Bronchial smooth muscle cell (primary cell): ENCODE measurements around the gene FCHO1. TPM values are rescaled to one million over a fixed set of nuclear protein-coding genes. Genes with fewer than 3 reads are reported as not detected.

Source experiments
- total RNA-seq: library from RNA; depleted of rRNA; stranded (reverse); fragments of >200 nt; gene quantifications from 2 replicates; pipeline ENCODE4 v1.2.1, GENCODE V29; 2014

The FCHO1 gene
- total RNA-seq = 0.16 and 0.43 TPM in 2 replicates

GRCh38 chr19:17751103-17751911, at the start of gene FCHO1:
FCHO1 (plus strand) TSS chr19:17751477; CDS start chr19:17755165, 3,688 bp downstream.

GRCh38 chr19:17718947-17719711, 32.1 kb upstream of the FCHO1 start, which contains the start of gene MAP1S:
MAP1S (plus strand) TSS chr19:17719480; CDS start chr19:17719503, 23 bp downstream.

GRCh38 chr19:17794731-17795494, 43.6 kb downstream of the FCHO1 start, which contains the start of gene B3GNT3:
B3GNT3 (plus strand) TSS chr19:17795138; CDS start chr19:17807808, 12,670 bp downstream.

GRCh38 chr19:17821190-17821589, 69.9 kb downstream of the FCHO1 start, which contains the start of gene INSL3:
INSL3 (minus strand) TSS chr19:17821519; CDS start chr19:17821506, 13 bp downstream.

Other genes with a start within 250 kb of the FCHO1 start
- gene PGLS, start 239.8 kb upstream of the FCHO1 start, total RNA-seq = 46.0 and 58.2 TPM in 2 replicates
- gene COLGALT1, start 195.8 kb upstream of the FCHO1 start, total RNA-seq = 43.1 and 54.9 TPM in 2 replicates
- under 0.01 and 0.32 TPM in 2 replicates for gene UNC13A, start 63.1 kb upstream of the FCHO1 start, total RNA-seq
- 13.6 and 15.2 TPM in 2 replicates for gene MAP1S, start 32.0 kb upstream of the FCHO1 start, total RNA-seq
- not detected in 2 replicates for gene B3GNT3, start 43.7 kb downstream of the FCHO1 start, total RNA-seq
- not detected in 2 replicates for gene INSL3, start 70.0 kb downstream of the FCHO1 start, total RNA-seq
- 0.09 and 0.95 TPM in 2 replicates for gene JAK3, start 96.5 kb downstream of the FCHO1 start, total RNA-seq
- 890 and 1,237 TPM in 2 replicates for gene RPL18A, start 108.4 kb downstream of the FCHO1 start, total RNA-seq
- gene SLC5A5, start 120.5 kb downstream of the FCHO1 start, total RNA-seq = not detected in 2 replicates
- gene CCDC124, start 181.5 kb downstream of the FCHO1 start, total RNA-seq = 40.4 and 41.1 TPM in 2 replicates
- 0.34 TPM in 1 of 2 replicates, not detected in the other for gene KCNN1, start 215.6 kb downstream of the FCHO1 start, total RNA-seq